H9 (cell line): ENCODE data around the gene RAB26. TPM values are rescaled to one million over a fixed set of nuclear protein-coding genes. Genes with fewer than 3 reads are reported as not detected.

Source experiments
- DNase-seq: peaks from one replicate; pipeline ENCODE4 v3.0.0-alpha.2; 2017
- H2AFZ ChIP-seq: one replicate; pipeline ENCODE4 v1.6.1; 2013; ENCODE audit warnings: mild to moderate bottlenecking, low read length, control low read depth, moderate library complexity
- H2AK5ac ChIP-seq: 2 replicates; pipeline ENCODE4 v1.6.1; 2013; ENCODE audit warnings: low read length, control low read depth, mixed read lengths; ENCODE audit not compliant: insufficient read length
- H2BK120ac ChIP-seq: one replicate; pipeline ENCODE4 v1.6.1; 2013; ENCODE audit warnings: low read depth, mild to moderate bottlenecking, low read length, control low read depth, inconsistent platforms; ENCODE audit not compliant: poor library complexity, severe bottlenecking
- H2BK12ac ChIP-seq: 2 replicates; pipeline ENCODE4 v1.6.1; 2013; ENCODE audit warnings: low read length, control low read depth, mixed read lengths, low read depth; ENCODE audit not compliant: insufficient read length
- H2BK15ac ChIP-seq: 2 replicates; pipeline ENCODE4 v1.6.1; 2013; ENCODE audit warnings: low read depth, low read length, control low read depth
- H2BK20ac ChIP-seq: one replicate; pipeline ENCODE4 v1.6.1; 2013; ENCODE audit warnings: low read depth, mild to moderate bottlenecking, low read length, control low read depth, inconsistent platforms; ENCODE audit not compliant: poor library complexity, severe bottlenecking
- H2BK5ac ChIP-seq: 2 replicates; pipeline ENCODE4 v1.6.1; 2013; ENCODE audit warnings: low read length, control low read depth, mixed read lengths; ENCODE audit not compliant: insufficient read length
- H3K14ac ChIP-seq: 2 replicates; pipeline ENCODE4 v1.6.1; 2013; ENCODE audit warnings: low read length, control low read depth; ENCODE audit not compliant: insufficient read depth
- H3K18ac ChIP-seq: 2 replicates; pipeline ENCODE4 v1.6.1; 2013; ENCODE audit warnings: low read depth, mild to moderate bottlenecking, mixed read lengths, low read length, control low read depth; ENCODE audit not compliant: insufficient read length
- H3K23ac ChIP-seq: 2 replicates; pipeline ENCODE4 v1.6.1; 2013; ENCODE audit warnings: low read length, control low read depth, mixed read lengths, low read depth; ENCODE audit not compliant: insufficient read length
- H3K23me2 ChIP-seq: 2 replicates; pipeline ENCODE4 v1.6.1; 2013; ENCODE audit warnings: low read depth, mild to moderate bottlenecking, mixed read lengths, low read length, control low read depth; ENCODE audit not compliant: insufficient read length, poor library complexity, severe bottlenecking
- H3K27ac ChIP-seq: 2 replicates; pipeline ENCODE4 v1.5.1; 2013; ENCODE audit warnings: low read length, control low read depth, mixed read lengths, low read depth; ENCODE audit not compliant: insufficient read length
- H3K27me3 ChIP-seq: 2 replicates; pipeline ENCODE4 v1.6.1; 2013; ENCODE audit warnings: low read length, control low read depth, inconsistent platforms; ENCODE audit not compliant: insufficient read depth
- H3K4ac ChIP-seq: 2 replicates; pipeline ENCODE4 v1.6.1; 2013; ENCODE audit warnings: low read depth, mild to moderate bottlenecking, control low read depth, inconsistent platforms, low read length, moderate library complexity
- H3K4me1 ChIP-seq: 2 replicates; pipeline ENCODE4 v1.6.1; 2013; ENCODE audit warnings: low read length, control low read depth, inconsistent platforms; ENCODE audit not compliant: insufficient read depth
- H3K4me2 ChIP-seq: 2 replicates; pipeline ENCODE4 v1.6.1; 2013; ENCODE audit warnings: low read length, control low read depth, mixed read lengths; ENCODE audit not compliant: insufficient read length, insufficient read depth
- H3K56ac ChIP-seq: 2 replicates; pipeline ENCODE4 v1.6.1; 2013; ENCODE audit warnings: low read depth, mild to moderate bottlenecking, mixed read lengths, low read length, control low read depth; ENCODE audit not compliant: insufficient read length
- H3K79me1 ChIP-seq: 2 replicates; pipeline ENCODE4 v1.6.1; 2013; ENCODE audit warnings: low read depth, mild to moderate bottlenecking, moderate library complexity, low read length, control low read depth, inconsistent platforms; ENCODE audit not compliant: insufficient read depth, poor library complexity, severe bottlenecking
- H3K79me2 ChIP-seq: 2 replicates; pipeline ENCODE4 v1.6.1; 2013; ENCODE audit warnings: low read length, control low read depth, inconsistent platforms; ENCODE audit not compliant: insufficient read depth
- H3K9ac ChIP-seq: 2 replicates; pipeline ENCODE4 v1.6.1; 2013; ENCODE audit warnings: low read length, control low read depth, mixed read lengths; ENCODE audit not compliant: insufficient read length; ENCODE audit errors: extremely low read depth
- H3K9me3 ChIP-seq: one replicate; pipeline ENCODE4 v1.6.1; 2013; ENCODE audit warnings: low read depth, low read length, inconsistent platforms; ENCODE audit not compliant: control insufficient read depth
- H3T11ph ChIP-seq: one replicate; pipeline ENCODE4 v1.6.1; 2013; ENCODE audit warnings: mild to moderate bottlenecking, low read length, control low read depth, inconsistent platforms
- H4K20me1 ChIP-seq: one replicate; pipeline ENCODE4 v1.6.1; 2013; ENCODE audit not compliant: control insufficient read depth, insufficient read length, insufficient read depth
- H4K5ac ChIP-seq: 2 replicates; pipeline ENCODE4 v1.6.1; 2013; ENCODE audit warnings: low read depth, mild to moderate bottlenecking, mixed read lengths, low read length, control low read depth; ENCODE audit not compliant: insufficient read length
- H4K8ac ChIP-seq: replicated peaks from 2 replicates; pipeline ENCODE4 v1.6.1; 2013; ENCODE audit warnings: low read length, control low read depth, mixed read lengths, low read depth; ENCODE audit not compliant: insufficient read length
- H4K91ac ChIP-seq: 2 replicates; pipeline ENCODE4 v1.6.1; 2013; ENCODE audit warnings: low read depth, mild to moderate bottlenecking, moderate library complexity, mixed read lengths, low read length, control low read depth; ENCODE audit not compliant: insufficient read length
- H3K27ac Mint-ChIP-seq, 3 experiments: 2 replicates in 2 of 3; 3 replicates in 1 of 3; pipeline ENCODE4 v1.8.0; 2020 to 2021; ENCODE audit warnings: mixed read lengths in 3 of 3, mild to moderate bottlenecking in 1 of 3, moderate library complexity in 1 of 3
- H3K27me3 Mint-ChIP-seq: 2 replicates; pipeline ENCODE4 v1.8.0; 2021; ENCODE audit warnings: low read depth, mild to moderate bottlenecking, moderate library complexity, mixed read lengths
- H3K36me3 Mint-ChIP-seq, 3 experiments: 2 replicates in 2 of 3; 3 replicates in 1 of 3; pipeline ENCODE4 v1.8.0; 2020 to 2021; ENCODE audit warnings: low read depth in 3 of 3, mixed read lengths in 3 of 3; ENCODE audit not compliant: insufficient read depth in 1 of 3
- H3K4me1 Mint-ChIP-seq, 2 experiments: 2 replicates each; pipeline ENCODE4 v1.8.0; 2020; ENCODE audit warnings: mixed read lengths in 2 of 2
- H3K4me3 Mint-ChIP-seq, 2 experiments: 2 replicates in 1 of 2; 3 replicates in 1 of 2; pipeline ENCODE4 v1.8.0; 2020 to 2021; ENCODE audit warnings: mild to moderate bottlenecking in 2 of 2, mixed read lengths in 2 of 2, moderate library complexity in 1 of 2
- H3K9me3 Mint-ChIP-seq, 2 experiments: 2 replicates in 1 of 2; 3 replicates in 1 of 2; pipeline ENCODE4 v1.8.0; 2020; ENCODE audit warnings: mild to moderate bottlenecking in 2 of 2, mixed read lengths in 2 of 2, moderate library complexity in 1 of 2
- CTCF ChIP-seq: fragments of 200-600 bp; sonication (generic); conservative IDR thresholded peaks from 3 replicates; pipeline ENCODE4 v1.8.0; 2021; ENCODE audit warnings: antibody characterized with exemption, mild to moderate bottlenecking
- WGBS: extraction: QIAGEN DNeasy Blood & Tissue Kit; methylation state at CpG from one replicate; pipeline ENCODE4 v1.1.7; 2013; ENCODE audit warnings: missing lambda C conversion rate, low lambda C conversion rate, mixed read lengths; ENCODE audit not compliant: insufficient read length; ENCODE audit errors: extremely low coverage; 5-methylcytosine and 5-hydroxymethylcytosine counted together
- total RNA-seq: library from RNA; stranded (reverse); gene quantifications from 2 replicates; pipeline ENCODE4 v1.2.1, GENCODE V29; 2021

Gene RAB26
- total RNA-seq, 1 experiment from 2014 or later: 2.4 TPM

GRCh38 chr16:2180962-2181923, 32.8 kb downstream of the RAB26 start:
- no peak overlapping the region for H4K5ac ChIP-seq
- H2AFZ ChIP-seq: no peak overlapping the region
- H3K18ac ChIP-seq: no peak overlapping the region
- Mint-ChIP-seq H3K27me3 (no peaks in the 10 kb centered on the region), H3K4me3 (no peak overlapping the region), H3K27ac (peak overlapping the region in 2 of 3 experiments; percentile 19 to 89; a peak in 2 of 7 replicates), H3K9me3 (no peaks in the 10 kb centered on the region), H3K4me1 (peaks cover 3 to 7% of the 10 kb centered on the region in 2 experiments), H3K36me3 (peaks cover 0 to 17% (median 14%) of the 10 kb centered on the region in 3 experiments; a peak in 4 of 7 replicates)
- peak; percentile 61 for DNase-seq
- H3K4me2 ChIP-seq: no peak overlapping the region
- H2BK12ac ChIP-seq: no peak overlapping the region
- no peak overlapping the region for H2BK20ac ChIP-seq
- H2BK15ac ChIP-seq: no peak overlapping the region
- no peak overlapping the region for H3K9ac ChIP-seq
- WGBS: no CpG with 5 or more reads among the region's 46 CpGs
- H3K27me3 ChIP-seq: no peaks in the 10 kb centered on the region
- no peaks in the 10 kb centered on the region for H3K4me1 ChIP-seq
- no peaks in the 10 kb centered on the region for H3K9me3 ChIP-seq
- no peak overlapping the region for H2BK5ac ChIP-seq
- no peak overlapping the region for H3K27ac ChIP-seq
- H4K91ac ChIP-seq: no peak overlapping the region
- H3K23me2 ChIP-seq: peaks cover under 1% of the 10 kb centered on the region
- no peak overlapping the region for H3K4ac ChIP-seq
- H3K79me2 ChIP-seq: no peaks in the 10 kb centered on the region
- no peak overlapping the region for H2AK5ac ChIP-seq
- H3K23ac ChIP-seq: no peak overlapping the region
- no peak overlapping the region for H3T11ph ChIP-seq
- no peak overlapping the region for H3K56ac ChIP-seq
- H4K8ac ChIP-seq: no peak overlapping the region
- no peak overlapping the region for H3K14ac ChIP-seq
- no peak for TF ChIP-seq CTCF
- no peaks in the 10 kb centered on the region for H3K79me1 ChIP-seq
- peaks cover 3% of the 10 kb centered on the region for H4K20me1 ChIP-seq
- no peak overlapping the region for H2BK120ac ChIP-seq
